ENCODE measurements around the gene FYN.

- TF ChIP-seq CTCF (IDR thresholded peaks at IDR 0.05) (no peak), POLR2AphosphoS5 (IDR thresholded peaks at IDR 0.05) (no peak), POLR2A (IDR thresholded peaks at IDR 0.05; ENCODE audit: low read depth) (no peak)
Observed at GRCh38 chr6:111829581-111829980, 43.7 kb downstream of the FYN start.

All from esophagus muscularis mucosa (tissue), 3 donors.